ENCODE measurements around the gene MAB21L4.

Gene MAB21L4

GRCh38 chr2:240917009-240917683 lies 21.2 kb upstream of the MAB21L4 start:
- DNase-seq (ENCODE audit: low read depth): no peak
- no peak for TF ChIP-seq CTCF (IDR thresholded peaks at IDR 0.05; ENCODE audit: low read depth, low read length, missing control alignments)
- no peak overlapping the region for H3K4me3 ChIP-seq (ENCODE audit: low read depth, low read length)
- in situ Hi-C loops (cut with HindIII; ENCODE audit: low sequenced_read_pairs): no loop called here

- peak; percentile 16 for DNase-seq (ENCODE audit: low read depth)
- H3K4me3 ChIP-seq (ENCODE audit: low read depth, low read length): no peak overlapping the region
- no peak for TF ChIP-seq CTCF (IDR thresholded peaks at IDR 0.05; ENCODE audit: low read depth, low read length, missing control alignments)
- in situ Hi-C loops (cut with HindIII; ENCODE audit: low sequenced_read_pairs): no loop called here
Measured at GRCh38 chr2:240916571-240917008, 20.6 kb upstream of the MAB21L4 start.

GRCh38 chr2:240915526-240916341 lies 19.8 kb upstream of the MAB21L4 start:
- H3K4me3 ChIP-seq (ENCODE audit: low read depth, low read length): no peak overlapping the region
- no peak for DNase-seq (ENCODE audit: low read depth)
- in situ Hi-C loops (cut with HindIII; ENCODE audit: low sequenced_read_pairs): no loop called here
- no peak for TF ChIP-seq CTCF (IDR thresholded peaks at IDR 0.05; ENCODE audit: low read depth, low read length, missing control alignments)

- TF ChIP-seq CTCF (IDR thresholded peaks at IDR 0.05; ENCODE audit: low read depth, low read length, missing control alignments): no peak
- no peak for DNase-seq (ENCODE audit: low read depth)
- in situ Hi-C loops (cut with HindIII; ENCODE audit: low sequenced_read_pairs): no loop called here
- H3K4me3 ChIP-seq (ENCODE audit: low read depth, low read length): no peak overlapping the region
Measured at GRCh38 chr2:240914645-240915525, 18.9 kb upstream of the MAB21L4 start.

GRCh38 chr2:240913810-240914644 lies 18.1 kb upstream of the MAB21L4 start:
- no peak overlapping the region for H3K4me3 ChIP-seq (ENCODE audit: low read depth, low read length)
- in situ Hi-C loops (cut with HindIII; ENCODE audit: low sequenced_read_pairs): no loop called here
- peak; percentile 95 for TF ChIP-seq CTCF (IDR thresholded peaks at IDR 0.05; ENCODE audit: low read depth, low read length, missing control alignments)
- peak; percentile 63 for DNase-seq (ENCODE audit: low read depth)
